SIG-M5 (cell line): ENCODE results near the gene SESN2.

Experiments used
- DNase-seq: peaks from one replicate; lab custom pipeline; 2025; lab: John Stamatoyannopoulos, UW

SESN2 gene

DNA sequence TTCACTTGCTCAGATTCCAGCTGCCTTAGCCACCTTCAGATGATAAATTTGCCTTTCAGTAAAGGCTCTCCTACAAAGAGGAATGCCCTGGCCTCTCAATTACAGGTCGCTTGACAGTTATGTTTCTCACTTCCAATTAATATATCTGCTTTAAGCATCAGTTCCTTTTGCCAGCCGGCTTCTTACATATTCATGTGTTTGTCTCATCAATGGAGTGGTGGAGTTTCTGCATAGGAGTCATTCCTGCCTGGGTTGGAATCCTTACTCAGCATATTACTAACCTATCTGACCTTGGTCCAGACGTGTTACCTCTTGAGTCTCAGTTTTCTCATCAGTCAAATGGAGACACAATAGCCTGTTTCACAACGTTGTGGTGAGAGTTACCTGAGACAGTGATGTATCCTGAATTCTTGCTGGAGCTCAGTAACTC lies 9.4 kb upstream of the SESN2 start:
- DNase-seq = no peak

GRCh38 chr1:28256197-28256827 lies 3.0 kb upstream of the SESN2 start:
- DNase-seq = no peak

- no peak for DNase-seq
These were observed 1.6 kb upstream of the SESN2 start for GRCh38 chr1:28257736-28258135.

GRCh38 chr1:28258628-28259251 lies 578 bp upstream of the SESN2 start:
- DNase-seq = no peak

- DNase-seq = no peak
These were observed 850 bp downstream of the SESN2 start for GRCh38 chr1:28259934-28260802.

GRCh38 chr1:28260803-28261174 lies 1.5 kb downstream of the SESN2 start:
- no peak for DNase-seq

DNA sequence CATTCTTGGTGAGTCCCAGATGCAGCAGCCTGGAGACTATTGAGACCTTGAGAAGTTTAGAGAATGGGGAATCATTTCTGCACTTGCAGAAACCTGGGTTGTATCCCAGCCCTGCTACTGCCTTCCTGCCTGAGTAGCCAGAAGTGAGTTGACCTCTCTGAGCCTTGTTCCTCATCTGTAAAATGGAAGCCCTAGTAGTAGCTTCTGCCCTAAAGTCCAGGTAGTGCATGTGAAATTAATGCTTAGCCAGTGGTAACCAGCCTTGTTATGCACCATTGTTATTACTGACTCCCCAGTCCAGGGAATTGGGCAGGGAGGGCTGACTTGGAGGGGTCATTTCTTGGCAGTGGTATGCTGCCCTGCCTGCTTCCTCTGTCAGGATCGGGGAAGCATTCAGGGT lies 5.6 kb downstream of the SESN2 start:
- DNase-seq = no peak

DNA sequence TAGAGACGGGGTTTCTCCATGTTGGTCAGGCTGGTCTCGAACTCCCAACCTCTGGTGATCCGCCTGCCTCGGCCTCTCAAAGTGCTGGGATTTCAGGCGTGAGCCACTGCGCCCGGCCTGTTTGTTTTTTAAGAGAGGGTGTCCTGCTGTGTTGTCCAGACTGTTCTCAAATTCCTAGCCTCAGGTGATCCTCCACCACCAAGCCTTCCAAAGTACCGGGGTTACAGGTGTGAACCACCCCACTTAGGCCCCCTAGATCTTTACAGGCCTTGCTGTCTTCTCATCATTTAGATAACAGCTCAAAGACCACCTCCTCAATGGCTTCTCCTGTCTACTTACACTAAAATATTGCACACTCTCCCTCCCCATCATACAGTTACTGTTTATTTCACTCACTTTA lies 6.3 kb downstream of the SESN2 start:
- no peak for DNase-seq

GRCh38 chr1:28266920-28267322 lies 7.6 kb downstream of the SESN2 start:
- no peak for DNase-seq

DNA sequence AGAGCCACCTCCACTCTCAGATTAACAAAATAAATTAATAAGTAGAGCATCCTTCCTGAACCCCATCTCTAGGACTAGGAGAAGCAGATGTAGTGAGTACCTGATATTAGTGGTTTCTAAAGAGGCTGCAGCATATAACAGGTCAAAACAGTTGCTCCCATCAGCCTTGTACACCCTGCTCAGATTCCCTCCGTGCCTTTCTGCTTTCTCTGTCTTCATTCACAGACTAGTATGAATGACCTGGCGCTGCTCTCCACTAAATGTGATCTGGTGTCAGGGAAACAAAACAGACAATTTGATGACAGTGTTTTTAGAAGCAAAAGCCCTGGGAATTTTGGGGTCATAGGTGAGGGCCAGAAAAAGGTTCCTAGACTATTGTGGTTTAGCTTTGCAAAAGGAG lies 8.3 kb downstream of the SESN2 start:
- DNase-seq = no peak

DNA sequence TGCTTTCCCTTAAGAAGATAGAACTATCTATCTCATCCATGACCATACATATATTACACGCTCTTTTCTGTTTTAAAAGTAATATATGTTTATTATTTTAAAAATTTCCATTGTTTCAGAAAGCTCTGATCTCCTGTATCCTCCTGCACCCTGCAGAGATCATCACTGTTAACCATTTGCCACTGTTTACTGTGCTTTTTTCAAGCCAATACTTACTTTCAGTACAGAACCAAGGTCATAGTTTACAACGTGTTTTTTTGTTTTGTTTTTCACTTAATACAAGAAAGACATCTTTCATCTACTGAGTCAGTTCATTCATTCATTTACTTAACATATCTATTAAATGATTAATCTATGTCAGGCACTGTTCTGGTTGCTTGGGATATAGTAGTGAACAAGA lies 10.2 kb downstream of the SESN2 start:
- no peak for DNase-seq

DNA sequence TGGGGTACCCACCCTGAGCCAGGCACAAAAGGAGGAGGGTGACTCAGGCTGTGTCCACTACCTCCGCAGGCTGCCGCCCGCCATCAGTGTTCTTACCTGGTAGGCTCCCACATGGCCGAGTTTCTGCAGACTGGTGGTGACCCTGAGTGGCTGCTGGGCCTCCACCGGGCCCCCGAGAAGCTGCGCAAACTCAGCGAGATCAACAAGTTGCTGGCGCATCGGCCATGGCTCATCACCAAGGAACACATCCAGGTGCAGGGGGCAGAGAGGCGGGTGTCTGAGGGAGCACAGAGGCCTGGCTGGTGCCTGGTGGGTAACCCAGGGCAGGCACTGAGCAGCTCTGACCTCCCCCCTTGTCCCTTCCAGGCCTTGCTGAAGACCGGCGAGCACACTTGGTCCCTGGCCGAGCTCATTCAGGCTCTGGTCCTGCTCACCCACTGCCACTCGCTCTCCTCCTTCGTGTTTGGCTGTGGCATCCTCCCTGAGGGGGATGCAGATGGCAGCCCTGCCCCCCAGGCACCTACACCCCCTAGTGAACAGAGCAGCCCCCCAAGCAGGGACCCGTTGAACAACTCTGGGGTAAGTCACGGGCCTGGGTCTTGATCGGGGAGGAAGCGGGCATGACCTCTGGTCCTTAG lies 13.0 kb downstream of the SESN2 start:
- DNase-seq = no peak

- DNase-seq = no peak
These were observed 14.0 kb downstream of the SESN2 start for GRCh38 chr1:28273216-28273860.

DNA sequence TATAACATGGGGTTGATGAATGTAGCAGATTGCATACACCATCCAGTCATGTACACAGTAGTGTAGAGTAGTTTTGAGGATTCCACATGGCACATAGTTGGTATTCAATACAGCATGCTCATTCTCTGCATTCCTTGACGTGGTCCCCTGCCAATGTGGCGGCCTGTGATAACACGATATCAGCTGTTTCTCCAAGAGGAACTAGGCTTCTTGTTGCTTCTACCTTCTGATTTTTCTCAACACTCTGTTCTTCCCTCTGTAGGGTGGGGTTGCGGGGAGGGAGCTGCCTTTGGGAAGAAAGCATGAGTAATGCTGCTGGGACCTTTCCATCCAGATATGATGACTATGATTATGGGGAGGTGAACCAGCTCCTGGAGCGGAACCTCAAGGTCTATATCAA lies 19.4 kb downstream of the SESN2 start:
- no peak for DNase-seq

- DNase-seq = no peak
These were observed 20.4 kb downstream of the SESN2 start for GRCh38 chr1:28279721-28280120.

- DNase-seq = no peak
These were observed 21.2 kb downstream of the SESN2 start for GRCh38 chr1:28280501-28280900.

DNA sequence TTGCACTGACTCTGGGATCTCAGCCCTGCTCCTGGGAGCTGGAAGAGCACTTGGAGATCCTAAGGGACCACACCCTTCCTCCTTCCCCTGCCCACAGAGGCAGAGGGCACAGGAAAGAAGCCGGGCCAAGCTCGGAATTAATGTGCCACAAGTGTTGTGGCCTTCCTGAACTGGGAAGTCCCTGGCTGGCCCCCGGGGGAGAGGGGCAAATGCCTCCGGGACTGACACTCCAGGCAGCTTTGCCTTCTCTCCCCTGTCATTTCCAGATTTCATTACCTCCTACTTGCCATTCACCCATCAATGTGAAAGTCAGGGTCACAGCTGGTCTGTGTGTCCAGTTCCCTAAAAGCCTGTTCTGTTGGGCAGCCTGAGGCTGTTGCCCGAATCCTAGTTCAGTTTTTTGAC lies 21.7 kb downstream of the SESN2 start:
- no peak for DNase-seq

- no peak for DNase-seq
These were observed 22.5 kb downstream of the SESN2 start for GRCh38 chr1:28281608-28282425.

DNA sequence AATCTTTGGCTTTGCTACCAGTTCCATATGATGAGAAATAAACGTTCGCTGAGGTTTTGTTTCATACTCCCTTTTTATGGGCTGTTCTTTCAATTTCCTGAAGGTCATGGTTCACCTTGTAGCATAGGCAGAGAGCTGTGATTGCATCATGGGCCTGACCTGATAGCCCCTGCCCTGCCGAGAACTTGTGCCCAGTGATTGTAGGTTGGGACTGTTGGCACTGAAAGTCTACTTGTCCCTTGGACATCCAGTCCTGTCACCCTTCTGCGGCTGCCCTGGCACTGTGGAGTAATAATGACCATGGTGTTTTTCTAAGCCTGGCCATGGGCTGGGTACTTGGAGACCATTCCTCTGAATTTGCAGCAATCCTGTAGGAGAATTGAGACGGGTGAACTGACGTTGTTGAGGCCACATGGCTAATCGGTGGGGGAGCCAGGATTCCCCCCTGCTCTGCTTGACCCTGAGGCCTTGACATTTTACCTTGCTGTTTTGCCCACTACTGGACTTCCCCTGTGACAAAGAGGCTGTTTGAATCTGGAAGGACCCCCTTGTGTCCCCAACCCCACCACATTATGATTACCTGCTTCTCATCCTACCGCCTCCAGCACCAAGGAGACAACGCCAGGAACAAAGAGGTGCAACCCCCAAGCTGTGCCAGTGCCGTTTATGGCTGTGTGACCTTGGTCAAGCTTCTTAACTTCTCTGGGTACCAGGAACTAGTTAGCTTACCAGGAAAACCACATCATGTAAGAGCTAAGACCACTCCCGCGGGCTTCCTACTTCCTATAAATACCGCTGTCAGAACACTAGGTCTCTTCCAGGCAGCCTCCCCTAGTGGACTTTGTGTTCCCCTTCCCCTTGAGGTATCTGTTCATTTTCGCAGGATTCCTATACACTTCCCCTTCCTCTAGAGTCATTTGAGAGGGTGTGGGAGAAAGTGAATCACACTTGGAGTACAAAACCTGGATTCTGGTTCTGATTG lies 23.4 kb downstream of the SESN2 start:
- DNase-seq = no peak

GRCh38 chr1:28286111-28286510 lies 26.8 kb downstream of the SESN2 start:
- DNase-seq = no peak
